DND-41 (cell line): Measurements from ENCODE around the gene ABHD5.
"Not testable (repeated sequence)": the region's sequence is repeated elsewhere in the genome, so short reads cannot be mapped to it uniquely, and the experiment has no call there.

Experiments used
- EZH2 ChIP-seq: IDR thresholded peaks from 3 replicates; pipeline ENCODE4 v1.6.1; 2012; ENCODE audit warnings: borderline replicate concordance, low read depth, mild to moderate bottlenecking, moderate library complexity, low read length, inconsistent platforms; ENCODE audit not compliant: severe bottlenecking
- TF ChIP-seq, protein P1 (sequence below): IDR thresholded peaks from 2 replicates; pipeline ENCODE4 v1.5.1; 2012; ENCODE audit warnings: borderline replicate concordance, low read length, moderate library complexity, mild to moderate bottlenecking; ENCODE audit not compliant: poor library complexity, severe bottlenecking; ENCODE audit errors: extremely low read depth

DNA sequence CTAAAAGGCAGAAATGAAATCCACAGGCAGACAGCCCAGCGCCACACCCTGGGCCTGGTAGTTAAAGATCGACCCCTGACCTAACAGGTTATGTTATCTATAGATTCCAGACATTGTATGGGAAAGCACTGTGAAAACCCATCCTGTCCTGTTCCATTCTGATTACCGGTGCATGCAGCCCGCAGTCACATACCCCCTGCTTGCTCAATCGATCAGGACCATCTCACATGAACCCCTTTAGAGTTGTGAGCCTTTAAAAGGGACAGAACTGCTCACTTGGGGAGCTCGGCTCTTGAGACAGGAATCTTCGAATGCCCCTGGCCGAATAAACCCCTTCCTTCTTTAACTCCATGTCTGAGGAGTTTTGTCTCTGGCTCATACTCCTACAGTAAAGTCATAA is 12.4 kb upstream of the ABHD5 start:
- TF ChIP-seq, protein P1, sequence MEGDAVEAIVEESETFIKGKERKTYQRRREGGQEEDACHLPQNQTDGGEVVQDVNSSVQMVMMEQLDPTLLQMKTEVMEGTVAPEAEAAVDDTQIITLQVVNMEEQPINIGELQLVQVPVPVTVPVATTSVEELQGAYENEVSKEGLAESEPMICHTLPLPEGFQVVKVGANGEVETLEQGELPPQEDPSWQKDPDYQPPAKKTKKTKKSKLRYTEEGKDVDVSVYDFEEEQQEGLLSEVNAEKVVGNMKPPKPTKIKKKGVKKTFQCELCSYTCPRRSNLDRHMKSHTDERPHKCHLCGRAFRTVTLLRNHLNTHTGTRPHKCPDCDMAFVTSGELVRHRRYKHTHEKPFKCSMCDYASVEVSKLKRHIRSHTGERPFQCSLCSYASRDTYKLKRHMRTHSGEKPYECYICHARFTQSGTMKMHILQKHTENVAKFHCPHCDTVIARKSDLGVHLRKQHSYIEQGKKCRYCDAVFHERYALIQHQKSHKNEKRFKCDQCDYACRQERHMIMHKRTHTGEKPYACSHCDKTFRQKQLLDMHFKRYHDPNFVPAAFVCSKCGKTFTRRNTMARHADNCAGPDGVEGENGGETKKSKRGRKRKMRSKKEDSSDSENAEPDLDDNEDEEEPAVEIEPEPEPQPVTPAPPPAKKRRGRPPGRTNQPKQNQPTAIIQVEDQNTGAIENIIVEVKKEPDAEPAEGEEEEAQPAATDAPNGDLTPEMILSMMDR: not testable (repeated sequence)
- not testable (repeated sequence) for TF ChIP-seq EZH2
